Cardiac fibroblast (primary cell): Measurements from ENCODE around the gene SLC35E4.
"Not testable (repeated sequence)": the region's sequence is repeated elsewhere in the genome, so short reads cannot be mapped to it uniquely, and the experiment has no call there.

Experiments
- DNase-seq, 2 donors: peaks; one replicate each; pipeline versions ENCODE4 v3.0.0 to v3.0.0-alpha.2; 2010; ENCODE audit warnings: low read depth in 2 of 2
- H3K4me3 ChIP-seq, 2 donors: replicated peaks in 1 of 2; 1 replicate in 1 of 2; 2 replicates in 1 of 2; pipeline ENCODE4 v1.5.1; 2011; ENCODE audit warnings: low read depth in 2 of 2, low read length in 2 of 2, mild to moderate bottlenecking in 2 of 2, moderate library complexity in 1 of 2
- CTCF ChIP-seq: IDR thresholded peaks from one replicate; pipeline ENCODE4 v1.5.1; 2011; ENCODE audit warnings: low read depth, mild to moderate bottlenecking, low read length, inconsistent platforms

Gene SLC35E4

GRCh38 chr22:30635273-30636225 is at the start of gene SLC35E4:
SLC35E4 (plus strand) TSS chr22:30635781; CDS start chr22:30636451, 670 bp downstream.
- DNase-seq, result peak; percentile 93 to 95
- peak within 1 kb of the TSS; percentile 57 to 72 for H3K4me3 ChIP-seq
- peak; percentile 45 for TF ChIP-seq CTCF

- H3K4me3 ChIP-seq, result no peak overlapping the region
- no peak for DNase-seq
- no peak for TF ChIP-seq CTCF
Measured at GRCh38 chr22:30586414-30586813, 49.2 kb upstream of the SLC35E4 start.

- H3K4me3 ChIP-seq, result peak overlapping the region; percentile 57 to 87
- peak; percentile 46 to 59 for DNase-seq
- TF ChIP-seq CTCF, result no peak
Measured at GRCh38 chr22:30591191-30591587, 44.4 kb upstream of the SLC35E4 start.

- TF ChIP-seq CTCF, result no peak
- peak within 1 kb of the TSS; percentile 57 to 87 for H3K4me3 ChIP-seq
- DNase-seq, result peak; percentile 100
Measured at GRCh38 chr22:30591588-30592359, 43.8 kb upstream of the SLC35E4 start, which contains the start of gene PES1. PES1 (minus strand) TSS chr22:30591910; CDS start chr22:30591833, 77 bp downstream.

- DNase-seq, result not testable (repeated sequence)
- H3K4me3 ChIP-seq, result peak overlapping the region; percentile 8 to 26
Measured at GRCh38 chr22:30592360-30592713, 43.2 kb upstream of the SLC35E4 start.

GRCh38 chr22:30596199-30596598 is 39.4 kb upstream of the SLC35E4 start:
- TF ChIP-seq CTCF, result no peak
- no peak overlapping the region for H3K4me3 ChIP-seq
- no peak for DNase-seq

GRCh38 chr22:30596886-30597285 is 38.7 kb upstream of the SLC35E4 start:
- no peak for TF ChIP-seq CTCF
- no peak for DNase-seq
- H3K4me3 ChIP-seq, result no peak overlapping the region
